Endodermal cell (in vitro differentiated cells): ENCODE data around the gene WDR45. TPM values are rescaled to one million over a fixed set of nuclear protein-coding genes. Genes with fewer than 3 reads are reported as not detected.

Source experiments
- DNase-seq: peaks from one replicate; pipeline ENCODE4 v3.0.0-alpha.2; 2017
- H3K27ac ChIP-seq: 2 replicates; pipeline ENCODE4 v1.5.1; 2013; ENCODE audit warnings: mild to moderate bottlenecking, low read depth, low read length, moderate library complexity
- H3K27me3 ChIP-seq: 2 replicates; pipeline ENCODE4 v1.6.1; 2013; ENCODE audit warnings: mild to moderate bottlenecking, low read length, moderate library complexity; ENCODE audit not compliant: insufficient read depth, control insufficient read depth, poor library complexity, severe bottlenecking
- H3K36me3 ChIP-seq: 2 replicates; pipeline ENCODE4 v1.7.0; 2013; ENCODE audit warnings: mild to moderate bottlenecking, low read length, moderate library complexity; ENCODE audit not compliant: control insufficient read depth, insufficient read depth
- H3K4me1 ChIP-seq: one replicate; pipeline ENCODE4 v1.7.0; 2013; ENCODE audit warnings: low read length; ENCODE audit not compliant: control insufficient read depth, insufficient read depth
- H3K4me3 ChIP-seq: 2 replicates; pipeline ENCODE4 v1.5.1; 2013; ENCODE audit warnings: mild to moderate bottlenecking, low read length, moderate library complexity
- H3K9ac ChIP-seq: 2 replicates; pipeline ENCODE4 v1.6.1; 2013; ENCODE audit warnings: mild to moderate bottlenecking, low read length, moderate library complexity; ENCODE audit not compliant: poor library complexity, severe bottlenecking; ENCODE audit errors: extremely low read depth
- H3K9me3 ChIP-seq: 2 replicates; pipeline ENCODE4 v1.6.1; 2013; ENCODE audit warnings: mild to moderate bottlenecking, low read length, moderate library complexity; ENCODE audit not compliant: control insufficient read depth
- H3K27ac Mint-ChIP-seq: 2 replicates; pipeline ENCODE4 v1.8.0; 2020; ENCODE audit warnings: mixed read lengths
- H3K27me3 Mint-ChIP-seq: 2 replicates; pipeline ENCODE4 v1.8.0; 2021; ENCODE audit warnings: mild to moderate bottlenecking, mixed read lengths; ENCODE audit not compliant: insufficient read depth
- H3K36me3 Mint-ChIP-seq: 2 replicates; pipeline ENCODE4 v1.8.0; 2020; ENCODE audit warnings: low read depth, mixed read lengths
- H3K4me1 Mint-ChIP-seq: 2 replicates; pipeline ENCODE4 v1.8.0; 2020; ENCODE audit warnings: mixed read lengths
- H3K4me3 Mint-ChIP-seq: 2 replicates; pipeline ENCODE4 v1.8.0; 2020; ENCODE audit warnings: mild to moderate bottlenecking, moderate library complexity, mixed read lengths
- H3K9me3 Mint-ChIP-seq: 2 replicates; pipeline ENCODE4 v1.8.0; 2020; ENCODE audit warnings: mild to moderate bottlenecking, mixed read lengths
- CTCF ChIP-seq: fragments of 200-600 bp; sonication (generic); conservative IDR thresholded peaks from 2 replicates; pipeline ENCODE4 v1.5.0; 2021; ENCODE audit warnings: antibody characterized with exemption, mild to moderate bottlenecking
- WGBS, 2 experiments: methylation state at CpG; one replicate each; pipeline versions ENCODE4 v1.1.5 to v1.1.7; 2013; ENCODE audit warnings: missing lambda C conversion rate in 2 of 2, mixed read lengths in 1 of 2; ENCODE audit not compliant: insufficient coverage in 1 of 2, insufficient read length in 1 of 2; 5-methylcytosine and 5-hydroxymethylcytosine counted together
- total RNA-seq, 2 donors: library from RNA; stranded (reverse); fragmentation: NEBNext Ultra II Directional in 1 of 2; extraction: Animal tissue kit (Norgen Biotek cat#: 25700) in 1 of 2; gene quantifications; 2 replicates in 1 of 2; 3 replicates in 1 of 2; pipeline ENCODE4 v1.2.1, GENCODE V29; 2021

Gene WDR45
- total RNA-seq, 2 donors from 2014 or later: 29.8 to 42.5 TPM

GRCh38 chrX:49043220-49043986 is 36.3 kb downstream of the WDR45 start, which contains the start of gene TFE3:
TFE3 (minus strand) TSS chrX:49043357; CDS start chrX:49043226, 131 bp downstream.
- Histone ChIP-seq H3K4me3 (peak within 1 kb of the TSS; percentile 88), H3K4me1 (peaks cover 3% of the 10 kb centered on the region), H3K36me3 (peaks cover 11% of the 10 kb centered on the region), H3K27me3 (no peaks in the 10 kb centered on the region), H3K9ac (peak within 1 kb of the TSS; percentile 72), H3K9me3 (no peaks in the 10 kb centered on the region), H3K27ac (peak within 1 kb of the TSS; percentile 36)
- WGBS, 2 experiments: 0% methylated on average over 13 to 50 of the region's 67 CpGs
- peak; percentile 71 for TF ChIP-seq CTCF
- no peaks in the 10 kb centered on the region for H3K27me3 Mint-ChIP-seq
- peaks cover 18% of the 10 kb centered on the region for H3K4me1 Mint-ChIP-seq
- peak within 1 kb of the TSS; percentile 96 for H3K27ac Mint-ChIP-seq
- H3K36me3 Mint-ChIP-seq: peaks cover 13% of the 10 kb centered on the region
- peak within 1 kb of the TSS; percentile 83 for H3K4me3 Mint-ChIP-seq
- DNase-seq: peak; percentile 98
- peaks cover 78% of the 10 kb centered on the region for H3K9me3 Mint-ChIP-seq

- H3K27me3 ChIP-seq: no peaks in the 10 kb centered on the region
- 1% methylated on average over 29 of the region's 29 CpGs; no CpG with 5 or more reads in 1 of the 2 experiments for WGBS, 2 experiments
- H3K4me1 ChIP-seq: peaks cover 3% of the 10 kb centered on the region
- peaks cover 16% of the 10 kb centered on the region for H3K36me3 ChIP-seq
- peak overlapping the region; percentile 72 for H3K9ac ChIP-seq
- peak overlapping the region; percentile 36 for H3K27ac ChIP-seq
- DNase-seq: no peak
- H3K27me3 Mint-ChIP-seq: no peaks in the 10 kb centered on the region
- peaks cover 19% of the 10 kb centered on the region for H3K36me3 Mint-ChIP-seq
- H3K9me3 ChIP-seq: no peaks in the 10 kb centered on the region
- TF ChIP-seq CTCF: no peak
- H3K9me3 Mint-ChIP-seq: peaks cover 76% of the 10 kb centered on the region
- peak overlapping the region; percentile 96 for H3K27ac Mint-ChIP-seq
- H3K4me3 Mint-ChIP-seq: peak overlapping the region; percentile 83
- peak overlapping the region; percentile 88 for H3K4me3 ChIP-seq
- H3K4me1 Mint-ChIP-seq: peaks cover 18% of the 10 kb centered on the region
These were observed 37.0 kb downstream of the WDR45 start for GRCh38 chrX:49042581-49043219.

- H3K36me3 Mint-ChIP-seq: peaks cover 21% of the 10 kb centered on the region
- DNase-seq: peak; percentile 62
- Histone ChIP-seq H3K9me3 (no peaks in the 10 kb centered on the region), H3K4me1 (peaks cover 3% of the 10 kb centered on the region), H3K27me3 (no peaks in the 10 kb centered on the region), H3K4me3 (peak overlapping the region; percentile 88), H3K9ac (peak overlapping the region; percentile 72), H3K36me3 (peaks cover 22% of the 10 kb centered on the region), H3K27ac (no peak overlapping the region)
- peaks cover 71% of the 10 kb centered on the region for H3K9me3 Mint-ChIP-seq
- H3K4me1 Mint-ChIP-seq: peaks cover 18% of the 10 kb centered on the region
- 0 to 8% methylated on average over 1 to 8 of the region's 10 CpGs for WGBS, 2 experiments
- no peak for TF ChIP-seq CTCF
- no peaks in the 10 kb centered on the region for H3K27me3 Mint-ChIP-seq
- H3K4me3 Mint-ChIP-seq: peak overlapping the region; percentile 83
- peak overlapping the region; percentile 96 for H3K27ac Mint-ChIP-seq
These were observed 37.7 kb downstream of the WDR45 start for GRCh38 chrX:49041744-49042580.
